Suprapubic skin (tissue), 4 donors: Measurements from ENCODE around the gene GGNBP2.

Source experiments
- CTCF ChIP-seq, 2 donors: fragments of 200-600 bp in 1 of 2; fragments of 450-650 bp in 1 of 2; sonication (generic) in 1 of 2; IDR thresholded peaks; one replicate each; pipeline ENCODE4 v1.5.1; 2016 to 2019; ENCODE audit warnings: antibody characterized with exemption in 2 of 2, mild to moderate bottlenecking in 1 of 2, moderate library complexity in 1 of 2
- POLR2A ChIP-seq, 2 donors: fragments of 450-650 bp; IDR thresholded peaks; one replicate each; pipeline ENCODE4 v1.6.1; 2017; ENCODE audit warnings: antibody characterized with exemption in 2 of 2, mild to moderate bottlenecking in 2 of 2, moderate library complexity in 2 of 2
- POLR2AphosphoS5 ChIP-seq, 3 donors: sonication (generic); formaldehyde crosslinking; IDR thresholded peaks; one replicate each; pipeline ENCODE4 v1.6.1; 2017; ENCODE audit warnings: antibody characterized with exemption in 3 of 3

GRCh38 chr17:36527621-36528250 is 17.0 kb upstream of the GGNBP2 start:
- TF ChIP-seq CTCF (IDR thresholded peaks at IDR 0.05) (no peak), POLR2A (IDR thresholded peaks at IDR 0.05) (no peak), POLR2AphosphoS5 (IDR thresholded peaks at IDR 0.05) (no peak)
